H4 (cell line): Measurements from ENCODE around the gene FANCE. TPM values are rescaled to one million over a fixed set of nuclear protein-coding genes. Genes with fewer than 3 reads are reported as not detected.
"Not testable (repeated sequence)": the region's sequence is repeated elsewhere in the genome, so short reads cannot be mapped to it uniquely, and the experiment has no call there.

ENCODE experiments used
- DNase-seq: peaks from one replicate; pipeline ENCODE4 v3.0.0-alpha.2; 2015; ENCODE audit warnings: low spot score
- total RNA-seq: library from RNA; depleted of rRNA; stranded (reverse); fragments of >200 nt; shearing (Covaris generic); gene quantifications from 2 replicates; pipeline ENCODE4 v1.2.3, GENCODE V29; 2014

FANCE gene
- total RNA-seq, 1 experiment from 2014 or later, result 5.9 TPM

- DNase-seq, result no peak
Measured at GRCh38 chr6:35432291-35432690, 19.8 kb upstream of the FANCE start.

- DNase-seq, result not testable (repeated sequence)
Measured at GRCh38 chr6:35432702-35433101, 19.4 kb upstream of the FANCE start.

DNA sequence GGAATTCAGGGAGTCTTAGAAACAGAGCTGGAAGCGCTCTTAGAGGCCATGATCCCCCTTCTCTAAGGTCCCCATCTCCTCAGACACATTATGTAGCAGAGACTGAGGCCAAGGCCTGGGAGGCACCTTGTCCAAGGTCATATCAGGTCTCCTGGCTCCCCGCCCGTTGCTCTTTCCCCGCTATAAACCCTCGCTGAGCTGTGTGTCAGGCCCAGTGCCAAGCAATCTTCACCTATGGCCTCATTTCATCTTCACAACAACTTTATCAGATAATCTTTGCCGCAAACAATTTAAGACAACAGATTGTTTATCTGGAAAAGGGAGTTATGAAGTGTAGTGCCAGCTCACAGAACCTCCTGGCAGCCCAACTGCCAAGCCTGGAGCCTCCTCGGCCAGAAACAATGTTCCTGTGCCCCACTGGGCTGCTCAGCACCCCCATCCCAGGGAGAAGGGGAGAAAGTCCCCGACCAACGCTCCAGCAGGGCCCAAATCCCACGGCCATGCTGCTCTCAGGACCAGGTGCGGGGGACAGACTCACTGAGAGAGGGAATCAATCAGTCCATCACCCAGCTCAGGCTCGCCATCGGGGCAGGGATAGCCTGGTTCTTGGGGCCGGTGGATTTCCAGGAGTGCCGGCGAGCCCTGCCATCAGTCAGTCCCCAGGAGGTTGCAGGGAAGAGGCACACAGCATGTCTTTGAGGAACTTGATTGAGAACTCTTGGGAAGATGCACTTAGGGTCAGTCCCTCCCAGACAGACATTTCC is 16.9 kb upstream of the FANCE start:
- DNase-seq, result no peak

DNA sequence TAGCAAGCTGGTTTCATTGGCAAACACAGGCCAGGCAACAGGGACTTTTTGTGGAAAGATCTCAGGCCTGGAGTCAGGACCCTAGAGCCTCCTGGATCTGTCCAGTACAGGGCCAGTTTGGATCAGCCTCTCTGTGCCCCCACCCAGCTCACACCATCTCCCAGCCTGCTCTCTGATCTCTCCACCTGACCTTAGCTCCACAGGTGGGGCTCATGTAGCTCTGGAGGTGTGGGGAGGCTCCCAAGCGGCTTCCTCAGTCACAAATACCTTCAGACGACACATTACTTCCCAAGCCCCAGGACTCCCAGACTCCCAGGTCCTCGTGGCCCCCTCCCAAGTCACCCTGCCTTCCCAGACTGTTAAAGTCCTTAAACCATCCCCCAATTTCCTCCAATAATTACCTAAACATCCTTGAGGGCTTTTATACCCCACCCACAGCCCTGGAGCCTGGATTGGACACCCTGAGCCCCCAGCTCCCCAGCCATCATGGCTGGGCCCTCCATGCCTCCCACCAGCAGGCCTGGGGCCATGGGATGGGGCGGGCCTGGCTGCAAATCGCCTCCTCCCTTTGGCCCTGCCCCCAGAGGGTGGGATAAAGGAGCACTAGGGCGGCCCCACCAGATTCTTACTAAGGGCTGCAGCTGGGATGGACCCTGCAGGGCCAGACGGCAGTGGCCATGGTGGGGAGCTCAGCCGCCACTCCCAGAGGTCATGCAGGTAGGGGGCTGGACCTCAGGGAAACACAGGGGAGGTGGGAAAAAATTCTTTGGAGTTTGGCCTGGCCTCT is 15.9 kb upstream of the FANCE start:
- DNase-seq, result no peak

- DNase-seq, result not testable (repeated sequence)
Measured at GRCh38 chr6:35438378-35439065, 13.6 kb upstream of the FANCE start.

DNA sequence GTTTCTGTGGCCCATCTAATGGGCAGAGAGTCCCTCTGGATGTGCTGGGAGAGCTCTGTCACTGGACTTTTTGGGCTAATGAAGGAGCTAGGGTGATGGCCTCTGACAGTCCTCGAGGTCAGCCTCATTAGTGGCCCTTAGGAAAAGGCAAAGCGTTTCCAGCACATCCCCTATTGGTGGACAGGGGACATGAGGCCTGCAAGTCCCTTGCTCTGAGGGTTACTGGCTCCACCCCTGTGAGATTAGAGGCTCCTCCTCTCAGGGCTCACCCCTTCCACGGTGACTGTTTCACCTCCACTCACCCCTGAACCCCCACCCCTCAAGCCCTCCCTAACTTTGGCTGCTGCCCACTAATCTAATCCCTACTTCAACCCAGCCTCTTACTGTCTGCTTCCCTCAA is 12.8 kb upstream of the FANCE start:
- DNase-seq, result no peak

DNA sequence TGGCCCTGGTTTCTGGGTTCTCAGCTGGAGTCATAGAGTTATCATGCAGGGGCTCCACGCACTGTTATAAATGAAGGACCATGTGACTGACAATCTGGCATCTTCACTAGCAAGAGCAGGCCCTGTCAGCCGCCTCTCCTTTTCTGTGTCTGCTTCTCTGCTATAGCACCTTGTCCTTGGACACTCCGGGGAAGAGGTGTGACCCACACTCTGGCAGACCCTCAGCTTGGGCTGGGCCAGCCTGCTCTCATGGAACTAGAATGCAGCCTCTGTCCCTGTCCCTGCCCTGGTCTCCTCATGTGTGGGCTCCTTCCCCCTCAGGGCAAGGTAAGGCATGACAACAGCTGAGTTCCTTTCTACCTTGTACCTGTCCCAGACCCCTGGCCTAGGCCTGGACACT is 10.9 kb upstream of the FANCE start:
- DNase-seq, result no peak

- no peak for DNase-seq
Measured at GRCh38 chr6:35441642-35442041, 10.5 kb upstream of the FANCE start.

GRCh38 chr6:35442693-35443092 is 9.4 kb upstream of the FANCE start:
- DNase-seq, result no peak

DNA sequence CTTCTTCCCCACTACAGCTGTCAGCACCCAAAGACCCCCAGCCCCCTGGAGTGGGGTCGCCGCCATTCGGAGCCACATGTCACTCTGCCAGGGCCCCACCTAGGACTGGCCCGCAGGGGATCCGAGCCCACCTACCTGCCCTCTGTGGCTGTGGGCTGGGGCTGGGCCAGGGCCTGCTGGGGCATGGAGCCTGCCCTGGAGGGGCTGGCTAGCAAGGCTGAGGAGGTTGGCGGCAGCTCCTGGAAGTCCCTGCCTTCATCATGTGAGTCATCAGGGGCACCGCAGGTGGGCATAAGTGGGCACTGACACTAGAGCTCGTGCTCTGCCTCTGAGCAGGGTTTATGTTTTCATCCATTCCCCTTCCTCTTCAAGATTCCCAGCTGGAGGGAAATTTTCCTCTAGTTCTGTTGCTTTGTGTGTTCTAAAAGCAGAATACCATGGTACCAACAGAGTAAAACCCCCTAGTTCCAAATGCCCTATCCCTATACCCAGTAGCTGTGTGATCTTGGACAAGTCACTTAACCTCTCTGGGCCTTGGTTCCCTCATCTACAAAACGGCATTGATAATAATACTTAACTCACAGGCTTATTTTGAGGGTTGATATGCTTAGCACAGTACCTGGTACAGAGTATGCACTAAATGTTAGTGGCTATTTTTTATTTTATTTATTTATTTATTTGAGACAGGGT is 8.7 kb upstream of the FANCE start:
- DNase-seq, result no peak

DNA sequence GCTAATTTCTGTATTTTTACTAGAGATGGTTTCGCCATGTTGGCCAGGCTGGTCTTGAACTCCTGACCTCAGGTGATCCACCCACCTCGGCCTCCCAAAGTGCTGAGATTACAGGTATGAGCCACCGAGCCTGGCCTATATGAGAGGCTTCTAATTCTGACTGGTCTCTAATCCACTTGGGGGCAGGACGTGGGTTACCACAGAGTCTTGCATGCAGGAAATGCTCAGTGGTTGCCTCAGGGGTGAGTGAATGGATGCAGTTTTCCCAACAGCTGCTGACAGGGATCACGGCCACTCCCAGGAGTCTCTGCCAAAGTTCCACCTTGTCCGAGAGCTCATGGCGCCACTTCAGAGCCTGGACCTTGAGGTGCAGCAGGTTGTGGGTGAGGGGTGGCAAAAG is 6.4 kb upstream of the FANCE start:
- DNase-seq, result no peak

GRCh38 chr6:35448191-35448590 is 3.9 kb upstream of the FANCE start:
- DNase-seq, result no peak

DNA sequence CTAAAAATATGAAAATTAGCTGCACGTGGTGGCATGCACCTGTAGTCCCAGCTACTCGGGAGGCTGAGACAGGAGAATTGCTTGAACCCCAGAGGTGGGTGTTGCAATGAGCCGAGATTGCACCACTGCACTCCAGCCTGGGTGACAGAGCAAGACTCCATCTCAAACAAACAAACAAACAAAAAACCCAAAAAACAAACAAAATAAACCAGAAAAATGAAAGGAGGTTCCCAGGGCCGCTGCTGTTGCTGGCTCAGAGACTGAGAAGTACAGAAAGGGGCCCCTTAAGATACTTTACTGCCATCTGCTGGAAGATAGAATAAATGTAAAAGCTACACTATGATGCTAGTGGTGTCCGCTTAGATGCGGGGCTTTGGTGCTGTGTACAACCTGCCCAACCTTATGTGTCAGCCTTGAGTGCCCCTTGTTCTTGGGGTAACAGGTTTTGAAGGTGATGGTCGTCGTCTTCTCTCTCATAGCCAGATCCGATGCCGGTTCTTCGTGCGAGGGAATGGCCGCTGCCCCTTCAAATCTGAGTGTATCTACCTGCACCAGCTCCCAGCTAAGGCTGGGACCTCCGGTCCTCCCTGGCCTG is 2.8 kb upstream of the FANCE start:
- peak; percentile 50 for DNase-seq

- DNase-seq, result no peak
Measured at GRCh38 chr6:35451354-35452182, 570 bp upstream of the FANCE start.

DNA sequence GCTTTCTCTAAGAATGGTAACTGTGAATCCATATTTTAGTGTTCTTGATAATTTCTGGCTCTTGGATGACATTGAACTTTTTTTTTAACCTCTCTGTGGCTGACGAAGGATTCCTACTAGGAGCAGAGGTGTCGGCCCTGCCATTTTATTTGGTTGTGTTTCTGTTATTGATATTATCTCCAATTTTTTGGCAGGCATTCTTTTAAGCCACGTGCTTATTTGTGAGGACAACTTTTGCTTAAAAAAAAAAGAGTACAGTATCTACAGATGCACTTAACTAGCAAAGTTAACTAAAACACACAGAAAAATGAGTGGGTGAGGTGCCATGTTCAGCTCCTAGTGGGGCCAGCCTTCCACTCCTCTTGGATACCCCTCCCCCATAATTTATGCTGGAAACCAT is 1.1 kb downstream of the FANCE start:
- DNase-seq, result no peak

GRCh38 chr6:35454391-35455110 is 2.4 kb downstream of the FANCE start:
- no peak for DNase-seq

DNA sequence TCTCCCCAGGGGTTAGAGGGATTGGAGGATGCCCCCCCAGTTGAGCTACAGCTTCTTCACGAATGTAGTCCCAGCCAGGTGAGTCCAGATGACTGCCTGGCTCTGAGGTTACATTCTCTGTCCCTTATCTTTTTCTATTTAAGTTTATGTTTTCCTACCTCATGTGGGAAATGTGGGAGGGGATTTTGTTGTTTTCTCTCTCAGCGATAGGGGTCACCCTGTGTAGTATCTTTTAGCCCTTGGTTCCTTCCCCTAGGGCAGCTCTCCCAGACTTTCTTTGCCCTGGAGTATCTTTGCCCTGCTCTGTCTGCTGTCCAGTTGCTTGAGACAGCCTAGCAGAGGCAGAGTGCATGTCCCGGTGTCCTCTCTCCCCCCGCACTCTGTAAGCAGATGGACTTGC is 5.8 kb downstream of the FANCE start:
- no peak for DNase-seq

DNA sequence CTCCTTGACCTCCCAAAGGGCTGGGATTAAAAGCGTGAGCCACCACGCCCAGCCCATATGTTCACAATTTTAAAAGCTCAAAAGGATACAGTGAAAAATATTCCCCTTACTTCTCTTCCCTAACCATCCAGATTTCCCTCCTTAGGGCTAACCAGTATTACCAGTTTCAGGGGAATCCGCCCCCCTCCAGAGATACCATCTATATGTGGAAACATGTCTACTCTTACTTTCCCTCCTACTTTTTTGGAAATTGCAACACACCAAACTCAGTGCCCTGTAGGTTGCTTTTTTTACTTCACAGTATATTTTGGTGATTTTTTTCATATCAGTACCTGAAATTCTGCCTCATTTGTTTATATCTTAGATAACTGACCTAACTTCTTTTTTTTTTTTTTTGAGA is 9.1 kb downstream of the FANCE start:
- DNase-seq, result no peak

- DNase-seq, result no peak
Measured at GRCh38 chr6:35463292-35463691, 11.2 kb downstream of the FANCE start.

DNA sequence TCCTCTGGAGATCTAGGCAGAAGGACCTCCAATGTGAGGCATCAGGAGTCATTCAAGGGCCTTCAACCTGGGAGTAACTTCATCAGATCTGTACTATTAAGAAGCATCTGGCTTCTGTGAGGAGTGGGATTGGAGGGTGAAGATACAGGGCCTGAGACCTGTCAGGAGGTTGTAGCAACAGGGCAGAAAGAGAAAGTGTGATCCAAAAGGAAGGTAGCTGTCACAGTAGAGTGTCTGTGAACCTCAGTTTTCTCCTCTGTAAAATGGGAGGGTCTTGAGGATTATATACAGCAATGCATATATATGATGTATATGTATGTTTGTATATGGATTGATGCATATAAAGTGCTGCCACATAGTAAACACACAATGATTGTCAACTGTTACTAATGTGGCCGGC is 13.5 kb downstream of the FANCE start:
- DNase-seq, result no peak
